GM18873 (cell line): Measurements from ENCODE around the gene SETD2.
"Not testable (repeated sequence)": the region's sequence is repeated elsewhere in the genome, so short reads cannot be mapped to it uniquely, and the experiment has no call there.

Source experiments
- ATAC-seq: cut with Tn5 transposase; IDR thresholded peaks from one replicate; pipeline ENCODE4 v1.9.1; 2021; ENCODE audit warnings: mild to moderate bottlenecking, moderate library complexity, moderate number of reproducible peaks; ENCODE audit not compliant: unreplicated experiment, low FRiP score

The SETD2 gene

DNA sequence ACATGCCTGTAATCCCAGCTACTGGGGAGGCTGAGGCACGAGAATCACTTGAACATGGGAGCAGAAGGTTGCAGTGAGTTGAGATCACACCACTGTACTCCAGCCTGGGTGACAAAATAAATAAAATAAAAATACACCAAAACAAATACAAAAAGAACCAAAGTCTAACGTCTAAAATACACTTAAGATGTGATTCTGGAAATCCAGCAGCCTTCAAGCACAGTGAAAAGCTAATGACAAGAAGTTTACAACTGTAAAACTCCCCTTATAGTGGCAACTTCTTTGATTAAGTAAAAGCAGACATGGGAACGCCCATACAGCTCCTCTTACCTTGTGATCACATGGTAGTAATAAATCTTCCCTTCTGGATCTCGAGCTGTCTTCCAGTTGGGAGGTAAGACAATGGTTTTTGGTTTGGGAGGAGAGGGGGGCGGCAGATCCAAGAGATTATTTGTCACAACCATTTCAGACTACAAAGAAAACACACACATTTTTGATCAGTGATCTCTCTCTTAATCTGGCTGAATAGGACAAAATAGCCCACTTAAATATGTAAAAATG, 121.6 kb downstream of the SETD2 start:
- ATAC-seq, result no peak

DNA sequence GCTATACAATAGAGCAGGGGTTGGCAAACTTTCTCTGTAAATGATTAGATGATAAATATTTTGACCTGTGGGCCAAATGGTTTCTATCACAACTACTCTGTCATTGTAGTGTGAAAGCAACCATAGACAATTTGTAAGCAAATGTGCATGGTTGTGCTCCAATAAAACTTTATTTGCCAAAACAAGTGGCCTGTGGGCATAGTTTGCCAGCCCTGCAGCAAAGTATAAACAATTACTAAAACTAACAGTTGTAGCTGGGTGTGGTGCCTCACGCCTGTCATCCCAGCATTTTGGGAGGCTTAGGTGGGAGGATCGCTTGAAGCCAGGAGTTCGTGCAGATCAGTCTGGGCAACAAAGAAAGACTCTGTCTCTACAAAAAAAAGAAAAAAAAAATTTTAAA, 122.8 kb downstream of the SETD2 start:
- ATAC-seq, result no peak

DNA sequence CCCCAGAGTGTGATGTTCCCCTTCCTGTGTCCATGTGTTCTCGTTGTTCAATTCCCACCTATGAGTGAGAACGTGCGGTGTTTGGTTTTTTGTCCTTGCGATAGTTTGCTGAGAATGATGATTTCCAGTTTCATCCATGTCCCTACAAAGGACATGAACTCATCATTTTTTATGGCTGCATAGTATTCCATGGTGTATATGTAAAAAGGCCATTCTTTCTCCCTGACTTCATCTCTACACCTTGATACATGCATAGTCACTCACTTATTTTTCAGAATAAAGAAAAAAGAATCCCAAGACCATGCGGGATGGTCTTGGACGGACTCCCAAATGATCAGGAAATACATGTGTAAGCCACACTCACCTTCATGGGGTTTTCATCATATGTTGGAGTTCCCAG, 126.6 kb downstream of the SETD2 start:
- not testable (repeated sequence) for ATAC-seq

DNA sequence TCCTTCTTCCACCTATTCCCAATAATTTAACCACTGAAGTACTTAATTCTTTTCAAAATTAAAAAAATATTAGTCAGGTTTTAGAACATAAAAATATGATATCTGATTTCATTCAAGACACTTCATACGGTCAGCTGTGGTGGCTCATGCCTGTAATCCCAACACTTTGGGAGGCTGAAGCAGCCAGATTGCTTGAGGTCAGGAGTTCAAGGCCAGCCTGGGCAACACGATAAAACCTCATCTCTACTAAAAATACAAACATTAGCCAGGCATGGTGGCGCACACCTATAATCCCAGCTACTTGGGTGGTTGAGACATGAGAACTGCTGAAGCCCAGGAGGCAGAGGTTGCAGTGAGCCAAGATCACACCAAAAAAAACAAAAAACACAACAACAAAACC, 127.8 kb downstream of the SETD2 start:
- no peak for ATAC-seq

DNA sequence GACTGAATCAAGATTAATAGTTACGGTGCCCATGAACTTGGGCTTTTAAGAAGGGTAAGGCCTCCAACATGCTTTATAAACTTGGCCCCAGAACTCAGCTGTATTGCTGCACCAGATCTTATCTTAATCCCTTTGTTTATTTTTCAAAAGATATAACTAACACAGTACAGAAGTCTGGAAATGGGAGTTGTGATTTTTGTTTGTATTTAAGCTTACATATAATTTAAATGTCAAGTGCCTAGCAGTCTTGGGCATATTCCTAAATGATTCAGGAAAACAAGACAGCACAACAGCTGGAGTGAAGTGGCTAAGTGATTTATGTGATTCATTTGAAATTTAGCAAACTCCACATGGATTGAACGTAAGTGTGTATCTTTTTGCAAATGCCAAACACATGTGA, 128.3 kb downstream of the SETD2 start:
- no peak for ATAC-seq

DNA sequence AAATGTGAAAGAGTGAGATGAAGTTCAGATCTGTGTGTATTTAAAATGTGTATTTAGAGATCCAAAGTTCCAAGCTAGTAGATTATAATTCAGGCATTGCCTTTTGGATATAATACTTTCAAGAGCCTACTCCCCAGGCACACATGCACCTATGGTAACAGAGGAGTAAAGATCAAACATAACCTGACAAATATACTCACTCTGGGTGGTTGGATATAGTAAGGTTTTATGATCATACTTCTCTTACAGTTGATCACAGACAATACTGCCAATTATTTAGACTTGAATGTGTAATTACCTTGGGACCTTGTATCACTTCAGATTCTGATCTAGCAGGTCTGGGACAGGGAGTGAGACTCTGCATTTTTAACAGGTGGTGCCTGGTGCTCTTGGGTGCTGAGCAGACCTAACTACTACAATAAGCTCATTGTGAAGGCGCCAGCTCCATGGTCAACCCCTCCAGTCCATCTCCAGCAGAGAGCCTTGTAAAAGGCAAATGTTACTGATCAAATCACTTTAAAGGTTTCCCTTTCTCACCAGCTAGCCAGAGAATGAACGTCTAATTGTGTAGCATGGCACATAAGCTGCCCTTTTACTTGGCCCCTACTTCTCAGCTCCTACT, 128.9 kb downstream of the SETD2 start:
- ATAC-seq, result no peak

DNA sequence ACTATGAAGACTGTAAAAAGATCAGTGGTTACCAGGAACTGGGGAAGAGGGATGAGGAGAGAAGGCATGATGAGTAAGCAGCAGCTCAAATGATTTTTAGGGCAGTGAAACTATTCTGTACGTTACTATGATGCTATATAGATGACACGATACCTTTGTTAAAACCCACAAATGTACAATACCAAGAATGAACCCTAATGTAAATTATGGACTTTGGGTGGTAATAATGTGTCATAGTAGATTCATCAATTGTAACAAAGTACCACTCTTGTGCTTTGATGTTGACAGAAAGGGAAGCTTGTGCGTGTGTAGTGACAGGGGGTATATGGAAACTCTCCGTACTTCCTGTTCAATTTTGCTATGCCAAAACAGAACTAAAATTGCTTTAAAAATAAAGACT, 132.9 kb downstream of the SETD2 start:
- ATAC-seq, result not testable (repeated sequence)

DNA sequence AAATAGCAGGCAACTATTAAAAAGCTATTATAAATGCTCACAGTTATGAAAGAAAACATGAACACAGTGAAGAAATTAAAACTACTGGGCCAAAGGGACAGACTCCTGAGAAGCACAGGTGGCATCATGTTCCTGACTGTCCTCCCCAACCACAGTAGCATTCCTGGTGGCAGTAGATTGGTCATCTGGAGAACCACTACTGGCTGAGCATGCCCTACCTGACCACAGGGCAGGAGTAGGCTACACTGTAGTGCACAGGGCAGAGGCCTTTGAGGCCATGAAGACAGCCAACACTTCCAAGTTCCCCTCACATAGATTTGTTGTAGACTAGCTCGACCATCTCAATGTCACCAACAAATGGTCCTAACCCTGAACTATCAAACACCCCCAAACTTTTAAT, 135.2 kb downstream of the SETD2 start:
- ATAC-seq, result no peak

DNA sequence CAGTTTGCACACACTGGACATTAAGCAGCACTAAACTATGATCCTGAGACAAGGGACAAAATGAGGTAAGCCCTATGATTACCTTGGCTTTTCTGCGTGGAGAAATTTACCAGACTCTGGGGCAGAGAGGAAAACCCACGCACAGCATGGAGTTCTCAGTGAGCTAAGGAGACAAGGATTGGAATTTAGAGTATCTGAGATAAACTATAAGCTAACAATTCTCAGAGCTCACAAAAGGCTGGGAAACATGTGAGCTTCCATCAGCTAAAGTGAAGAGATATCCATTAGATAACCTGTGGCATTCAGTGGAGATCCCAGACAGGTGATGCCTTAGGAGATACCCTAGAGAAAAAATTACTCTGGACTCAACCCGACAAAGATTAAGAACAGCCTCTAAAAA, 135.8 kb downstream of the SETD2 start:
- no peak for ATAC-seq

DNA sequence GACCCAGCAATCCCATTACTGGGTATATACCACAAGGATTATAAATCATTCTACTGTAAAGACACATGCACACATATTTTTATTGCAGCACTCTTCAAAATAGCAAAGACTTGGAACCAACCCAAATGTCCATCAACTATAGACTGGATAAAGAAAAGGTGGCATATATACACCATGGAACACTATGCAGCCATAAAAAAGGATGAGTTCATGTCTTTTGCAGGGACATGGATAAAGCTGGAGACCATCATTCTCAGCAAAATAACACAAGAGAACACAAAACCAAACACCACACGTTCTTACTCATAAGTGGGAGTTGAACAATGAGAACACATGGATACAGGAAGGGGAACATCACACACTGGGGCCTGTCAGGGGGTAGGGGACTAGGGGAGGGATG, 137.5 kb downstream of the SETD2 start:
- not testable (repeated sequence) for ATAC-seq

DNA sequence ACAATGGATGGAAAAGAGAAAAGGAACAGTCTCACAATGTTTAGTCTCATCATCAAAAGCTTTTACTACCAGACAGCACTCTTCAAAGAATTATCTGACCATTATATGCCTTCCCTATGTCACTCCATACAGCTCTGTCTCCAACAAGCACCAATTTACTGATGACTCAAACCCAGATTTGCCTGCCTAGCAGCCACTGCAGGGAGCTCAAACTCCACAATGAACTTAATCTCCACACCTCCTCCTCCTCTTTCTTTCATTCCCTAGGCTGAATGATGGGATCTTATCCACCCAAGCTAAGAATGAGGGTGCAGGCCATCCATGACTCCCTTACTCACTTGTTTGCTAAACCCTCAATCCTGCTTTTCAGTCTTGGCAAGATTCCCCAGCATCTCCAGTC, 139.0 kb downstream of the SETD2 start:
- no peak for ATAC-seq

DNA sequence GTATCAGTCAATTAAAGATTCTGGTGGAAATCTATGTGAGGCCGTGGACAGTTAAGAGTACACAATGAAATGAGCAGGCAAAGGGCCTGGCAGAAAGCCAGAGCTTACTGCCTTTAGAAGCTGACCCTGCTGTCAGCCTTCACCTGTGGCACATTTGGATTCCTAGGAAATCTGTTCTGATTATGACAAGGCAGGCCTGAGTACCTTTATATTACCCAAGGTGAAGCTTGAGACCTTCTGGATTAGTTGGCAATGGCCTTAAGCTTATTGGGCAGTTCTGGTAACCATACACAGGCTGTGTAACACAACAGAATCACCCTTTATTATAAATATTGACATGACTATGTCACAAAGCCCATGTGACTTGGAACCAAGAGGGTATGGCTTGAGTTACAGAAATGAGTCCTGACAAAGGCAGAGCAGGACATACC, 141.3 kb downstream of the SETD2 start:
- ATAC-seq, result no peak

DNA sequence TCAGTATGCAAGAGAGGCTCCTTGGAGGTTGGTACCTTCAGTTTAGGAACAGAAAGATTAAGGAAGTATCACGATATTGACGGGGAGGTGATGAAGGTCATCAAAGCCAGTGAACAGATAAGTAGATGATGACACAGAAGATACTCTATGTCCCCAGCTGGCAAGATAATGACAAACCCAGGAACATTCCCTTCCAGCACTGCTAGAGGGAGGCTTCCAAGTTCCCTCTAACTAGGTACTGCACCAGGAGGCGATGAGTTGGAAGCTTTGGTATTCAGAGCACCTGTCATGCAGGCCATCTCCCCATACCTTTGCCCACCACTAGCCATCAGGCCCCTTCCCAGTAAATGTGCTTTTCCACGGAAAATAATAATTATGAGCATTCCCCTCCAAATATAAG, 143.6 kb downstream of the SETD2 start:
- no peak for ATAC-seq

DNA sequence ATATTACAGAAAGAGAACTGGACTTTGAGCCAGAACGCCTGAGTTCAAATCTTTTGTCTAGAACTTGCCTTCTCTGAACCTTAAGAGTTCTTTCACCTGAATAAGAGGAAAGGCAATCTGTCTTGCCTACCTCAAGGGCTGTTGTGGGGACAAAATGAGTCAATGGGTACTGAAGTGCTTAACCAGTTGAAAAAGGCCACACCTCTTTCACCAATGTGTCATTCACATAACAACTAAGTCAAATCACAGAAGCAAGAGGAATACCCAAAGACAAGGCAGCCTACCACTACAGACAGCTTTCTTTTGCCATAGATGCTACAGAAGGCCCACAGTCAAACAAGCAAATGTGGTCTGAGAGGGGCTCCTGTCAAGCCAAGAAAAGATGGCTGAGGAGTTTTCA, 144.7 kb downstream of the SETD2 start:
- no peak for ATAC-seq

DNA sequence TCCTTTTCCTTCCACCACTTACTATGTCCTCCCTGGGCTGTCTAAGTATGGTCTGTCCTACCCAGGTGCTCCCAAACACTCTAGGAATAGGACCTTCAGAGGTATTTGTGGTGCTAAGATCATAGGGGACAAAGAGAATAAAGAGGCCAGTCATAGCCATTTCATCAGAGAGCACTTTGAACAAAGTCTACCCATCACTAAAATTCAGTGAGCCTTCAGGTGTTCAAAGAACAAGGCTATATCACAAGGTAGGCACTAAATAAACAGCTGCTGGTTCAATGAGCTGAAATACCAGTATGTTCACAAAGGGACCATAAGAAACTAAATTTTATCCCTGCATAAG, 145.7 kb downstream of the SETD2 start:
- ATAC-seq, result no peak

DNA sequence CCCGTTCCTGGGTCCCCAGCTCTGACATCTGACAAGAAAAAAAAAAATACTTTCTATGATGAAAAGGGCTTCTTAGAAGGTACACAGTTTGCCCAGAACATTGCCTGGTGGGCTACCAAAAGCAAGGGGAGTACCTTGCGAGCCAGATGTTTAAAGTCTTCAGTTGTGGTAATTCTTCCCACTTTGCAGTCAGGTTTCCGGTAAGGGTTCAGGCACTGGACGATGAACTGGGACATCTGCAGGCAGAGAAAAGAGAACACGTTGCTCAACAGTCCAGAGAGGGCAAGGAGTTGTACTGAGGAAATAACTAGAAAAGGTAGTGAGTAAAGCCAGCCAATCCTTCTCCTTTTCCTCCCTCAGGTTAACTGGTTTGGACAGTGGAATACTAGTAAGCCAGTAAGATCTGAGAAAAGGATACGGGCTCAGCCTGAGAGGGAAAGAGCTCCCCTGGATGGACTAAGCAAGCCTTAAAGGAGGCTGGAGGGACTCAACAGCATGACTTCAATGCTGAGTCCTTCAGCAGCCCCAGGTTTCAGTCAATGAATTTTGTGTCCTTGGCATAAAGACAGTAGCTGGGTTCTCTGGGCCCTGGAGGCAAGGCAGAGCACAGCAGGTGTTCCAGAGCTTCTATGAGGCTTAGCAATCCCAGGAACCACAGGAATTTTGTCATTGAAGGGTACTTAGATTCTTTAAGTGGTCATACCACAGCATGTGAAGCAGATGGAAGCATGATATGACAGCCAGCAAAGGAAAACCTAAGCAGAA, 146.2 kb downstream of the SETD2 start:
- no peak for ATAC-seq

DNA sequence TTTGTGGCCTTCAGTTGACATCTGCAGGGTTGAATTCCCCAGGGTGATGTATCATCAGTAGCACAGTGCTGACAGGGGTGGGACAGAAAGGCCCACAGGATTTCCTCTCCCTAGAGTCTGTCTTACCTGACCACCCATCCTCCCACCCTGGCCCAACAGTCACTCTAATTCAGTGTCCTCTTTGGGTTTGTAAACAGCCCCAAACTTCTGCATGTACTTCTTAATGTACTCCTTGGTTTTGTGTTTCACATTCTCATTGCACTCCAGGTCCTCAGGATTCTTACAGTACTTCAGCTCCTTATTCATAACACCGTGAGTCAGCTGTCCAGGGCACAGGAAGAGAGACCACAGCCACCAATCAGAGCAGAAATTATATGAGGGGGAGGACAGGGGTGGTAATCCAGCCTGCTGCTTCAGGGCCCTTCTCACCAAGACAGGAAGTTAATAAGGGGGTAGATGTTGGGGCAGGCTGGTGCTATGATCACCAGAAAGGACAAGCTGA, 146.9 kb downstream of the SETD2 start:
- no peak for ATAC-seq

DNA sequence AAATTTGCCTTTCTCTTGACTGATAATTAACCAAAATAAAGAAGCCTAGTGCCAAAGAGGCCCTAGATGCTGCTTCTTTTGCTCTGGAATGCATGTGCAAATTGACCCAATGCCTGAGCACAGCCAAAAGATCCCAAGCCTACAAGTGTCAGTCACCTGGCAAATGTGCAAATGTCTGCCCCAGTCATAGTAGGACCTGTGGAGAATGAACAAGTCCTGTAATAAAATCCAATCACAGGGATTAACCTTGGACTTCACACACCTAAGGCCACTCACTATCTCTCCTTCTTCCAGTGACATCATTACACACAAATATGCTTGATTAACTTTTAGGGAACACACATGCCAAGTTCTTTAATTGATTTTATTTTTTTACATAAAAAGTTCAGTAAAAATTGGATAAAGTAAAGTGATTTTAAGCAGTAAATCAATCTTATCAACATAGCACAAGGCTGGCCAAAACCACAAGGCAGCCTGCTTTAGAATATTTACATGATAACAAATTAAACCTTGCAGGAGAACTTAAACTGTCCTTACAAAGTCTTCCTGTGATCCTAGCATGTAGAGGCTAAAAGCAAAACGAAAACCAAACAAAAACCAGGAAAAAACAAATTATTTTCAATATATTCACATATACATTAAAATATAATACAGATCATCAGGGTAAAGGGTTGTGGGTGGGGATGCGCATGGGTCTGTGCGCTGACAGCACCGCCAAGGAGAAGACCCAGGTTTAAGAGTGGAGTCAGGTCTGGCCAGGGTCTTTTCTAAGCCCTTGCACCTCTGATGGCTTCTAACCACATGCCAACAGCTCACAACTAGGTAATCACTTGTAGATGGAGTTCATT, 147.6 kb downstream of the SETD2 start:
- no peak for ATAC-seq

DNA sequence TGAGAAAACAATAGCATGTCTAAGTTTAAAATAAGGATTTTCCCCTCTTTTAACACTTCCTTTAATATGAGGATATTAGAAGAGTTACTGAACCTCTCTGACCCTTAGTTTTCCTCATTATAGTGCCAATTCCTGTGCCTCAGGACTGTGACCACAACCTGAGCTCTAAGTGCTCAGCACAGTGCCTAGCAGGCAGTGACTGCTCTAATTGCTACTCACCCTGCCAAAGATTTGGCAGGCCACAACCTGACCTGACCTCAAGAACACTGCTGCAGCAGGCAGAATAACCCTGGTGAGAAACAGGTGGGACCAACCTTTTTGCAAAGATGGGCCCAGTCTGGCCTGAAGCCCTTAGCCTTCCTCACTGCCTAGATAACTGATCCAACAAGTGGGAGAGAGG, 148.8 kb downstream of the SETD2 start:
- no peak for ATAC-seq

DNA sequence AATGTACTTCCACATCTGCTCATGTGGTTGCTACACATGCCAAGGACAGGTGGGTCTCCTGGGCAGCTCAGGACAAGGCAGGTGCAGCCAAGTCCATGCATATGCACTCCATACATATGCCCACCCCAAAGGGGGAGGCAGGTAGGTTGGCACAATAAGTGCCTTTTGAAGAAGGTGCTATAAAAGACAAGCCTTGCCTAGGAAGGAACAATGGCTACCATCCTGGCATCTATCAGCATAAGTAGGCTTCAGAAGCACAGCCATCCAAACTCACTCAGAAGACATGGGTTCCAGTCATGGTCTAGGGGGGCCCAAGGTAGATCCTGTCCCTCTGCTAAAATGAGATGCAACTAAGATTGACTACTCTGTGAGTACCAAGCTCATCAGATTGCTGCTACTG, 149.9 kb downstream of the SETD2 start:
- no peak for ATAC-seq

DNA sequence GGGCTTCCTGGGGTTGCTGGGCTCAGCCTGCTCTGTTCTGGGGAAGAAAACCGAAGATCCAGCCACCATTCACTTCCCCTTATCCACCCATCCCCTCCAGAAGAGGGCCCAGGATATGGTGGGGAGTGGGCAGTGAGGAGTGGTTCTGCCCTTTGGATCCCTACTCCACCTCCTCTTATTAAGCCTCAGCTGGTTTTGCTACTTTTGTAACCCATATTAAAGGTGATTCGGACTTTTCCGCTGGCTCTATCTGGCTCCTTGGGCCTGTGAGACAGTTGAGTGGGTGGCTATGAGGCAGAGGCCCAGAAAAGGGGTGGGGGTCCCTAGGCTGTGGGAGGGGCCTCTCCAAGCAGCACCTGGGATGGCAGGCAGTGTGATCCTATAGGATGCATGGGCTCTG, 150.7 kb downstream of the SETD2 start:
- ATAC-seq, result no peak
